ENCODE data around the gene MIAT.

MIAT gene

DNA sequence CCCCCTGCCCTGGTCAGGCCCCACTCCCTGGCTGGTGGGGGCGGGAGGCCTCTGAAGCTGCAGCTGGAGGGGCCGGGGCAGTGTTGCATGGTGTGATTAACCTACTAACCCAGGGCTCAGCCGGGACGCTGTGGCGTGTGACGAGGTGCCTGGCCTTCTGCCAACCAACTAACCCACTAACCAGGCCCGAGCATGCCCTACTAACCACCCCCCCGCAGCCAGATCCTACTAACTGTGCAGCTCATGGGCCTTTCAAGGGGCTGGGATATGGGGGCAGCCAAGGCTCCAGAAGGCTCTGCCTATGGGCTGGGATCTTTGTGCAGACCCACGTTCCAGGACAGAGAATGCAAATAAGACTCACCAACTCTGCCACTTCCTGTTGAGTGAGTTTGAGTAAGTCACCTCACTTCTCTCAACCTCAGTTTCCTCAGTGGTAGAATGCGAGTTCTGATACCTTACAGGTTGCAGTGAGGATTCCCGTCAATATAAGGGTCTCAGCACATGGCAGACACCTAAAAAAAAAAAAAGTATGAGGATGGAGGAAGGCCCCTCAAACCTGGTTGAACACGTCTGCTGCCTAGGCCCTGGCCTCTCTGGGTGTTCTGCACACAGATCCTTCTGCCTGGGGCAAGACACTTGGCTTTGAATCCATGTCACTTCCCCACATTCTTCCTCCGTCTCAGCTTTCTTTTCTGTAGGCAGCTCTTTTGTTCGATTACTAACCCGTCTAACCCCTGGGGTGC is 14.1 kb downstream of the MIAT start:
- H3K9me3 ChIP-seq (ENCODE audit: severe bottlenecking), result no peaks in the 10 kb centered on the region
- H3K27ac ChIP-seq, result no peak overlapping the region; the same call in 1 of the 2 replicates
- no peak for TF ChIP-seq CTCF (IDR thresholded peaks at IDR 0.05; ENCODE audit: low read depth, low read length)
- H3K36me3 ChIP-seq, result no peaks in the 10 kb centered on the region
- no peak overlapping the region for H3K4me3 ChIP-seq (ENCODE audit: low read depth, low read length)
- no peak for DNase-seq
- no peaks in the 10 kb centered on the region for H3K27me3 ChIP-seq (ENCODE audit: insufficient read depth, low read depth, severe bottlenecking)

- Histone ChIP-seq H3K4me3 (ENCODE audit: low read depth, low read length) (peak overlapping the region; percentile 76), H3K36me3 (no peaks in the 10 kb centered on the region), H3K27me3 (ENCODE audit: insufficient read depth, low read depth, severe bottlenecking) (no peaks in the 10 kb centered on the region), H3K9me3 (ENCODE audit: severe bottlenecking) (no peaks in the 10 kb centered on the region), H3K27ac (peak overlapping the region; percentile 90)
- DNase-seq, result no peak
- TF ChIP-seq CTCF (IDR thresholded peaks at IDR 0.05; ENCODE audit: low read depth, low read length), result no peak
Observed at GRCh38 chr22:26672060-26672471, 14.7 kb downstream of the MIAT start.

- TF ChIP-seq CTCF (IDR thresholded peaks at IDR 0.05; ENCODE audit: low read depth, low read length), result peak; percentile 51
- peak overlapping the region; percentile 76 for H3K4me3 ChIP-seq (ENCODE audit: low read depth, low read length)
- no peaks in the 10 kb centered on the region for H3K27me3 ChIP-seq (ENCODE audit: insufficient read depth, low read depth, severe bottlenecking)
- no peaks in the 10 kb centered on the region for H3K9me3 ChIP-seq (ENCODE audit: severe bottlenecking)
- H3K36me3 ChIP-seq, result no peaks in the 10 kb centered on the region
- peak overlapping the region; percentile 90 for H3K27ac ChIP-seq
- peak; percentile 94 for DNase-seq
Observed at GRCh38 chr22:26672590-26673468, 15.4 kb downstream of the MIAT start.

GRCh38 chr22:26673486-26673885 is 16.1 kb downstream of the MIAT start:
- DNase-seq, result no peak
- H3K27ac ChIP-seq, result peak overlapping the region; percentile 90
- peak overlapping the region; percentile 76 for H3K4me3 ChIP-seq (ENCODE audit: low read depth, low read length)
- TF ChIP-seq CTCF (IDR thresholded peaks at IDR 0.05; ENCODE audit: low read depth, low read length), result no peak
- H3K36me3 ChIP-seq, result no peaks in the 10 kb centered on the region
- no peaks in the 10 kb centered on the region for H3K27me3 ChIP-seq (ENCODE audit: insufficient read depth, low read depth, severe bottlenecking)
- no peaks in the 10 kb centered on the region for H3K9me3 ChIP-seq (ENCODE audit: severe bottlenecking)

DNA sequence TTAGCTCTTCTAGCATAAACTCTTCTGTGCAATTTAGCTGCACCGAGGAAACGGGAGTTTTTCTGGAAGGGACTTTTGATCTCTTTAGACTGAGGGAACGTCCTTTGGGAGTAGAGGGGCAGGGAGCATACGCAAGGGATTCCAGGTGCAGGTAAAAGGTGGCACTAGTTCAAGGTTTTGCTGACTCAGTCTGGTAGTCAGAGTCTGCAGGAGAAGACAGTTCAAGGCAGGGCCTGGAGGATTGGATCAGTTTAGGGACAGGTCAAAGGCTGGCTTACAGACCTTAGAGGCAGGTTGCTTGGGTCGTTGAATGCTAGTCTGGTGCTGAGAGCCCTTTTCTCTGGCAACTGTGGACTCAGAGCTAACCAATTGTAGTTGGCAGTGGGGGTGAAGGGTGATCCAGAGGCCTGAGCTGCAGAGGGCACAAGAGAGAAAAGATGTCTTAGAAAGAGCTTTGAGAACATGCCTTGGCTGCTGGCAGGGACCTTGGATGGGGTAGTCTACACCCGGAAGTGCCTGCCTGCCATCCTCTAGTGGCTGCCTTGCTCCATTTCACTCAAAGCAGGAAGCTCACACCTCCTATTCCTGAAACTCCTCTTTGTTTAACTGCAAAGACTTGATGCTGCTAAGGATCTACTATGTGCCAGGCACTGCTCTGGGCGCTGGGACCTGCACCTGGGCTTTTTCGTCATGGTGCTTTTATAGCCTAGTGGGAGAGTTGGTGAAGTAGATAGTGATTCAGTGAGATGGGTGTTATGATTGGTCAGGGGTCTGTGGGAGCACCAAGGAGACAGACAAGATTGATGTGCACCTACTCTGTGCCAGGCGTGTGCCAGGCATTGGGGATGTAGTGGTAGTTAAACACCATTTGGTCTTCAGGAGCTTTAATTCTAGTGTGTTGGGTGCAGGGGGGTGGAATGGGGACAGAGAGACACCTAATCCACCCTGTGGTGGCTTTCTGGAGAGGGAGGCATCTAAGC is 17.1 kb downstream of the MIAT start:
- Histone ChIP-seq H3K27me3 (ENCODE audit: insufficient read depth, low read depth, severe bottlenecking) (no peaks in the 10 kb centered on the region), H3K9me3 (ENCODE audit: severe bottlenecking) (no peaks in the 10 kb centered on the region), H3K36me3 (no peaks in the 10 kb centered on the region), H3K27ac (no peak overlapping the region), H3K4me3 (ENCODE audit: low read depth, low read length) (no peak overlapping the region)
- TF ChIP-seq CTCF (IDR thresholded peaks at IDR 0.05; ENCODE audit: low read depth, low read length), result no peak
- DNase-seq, result no peak

Measured in WERI-Rb-1 (cell line).